CD4-positive, alpha-beta T cell (primary cell): Measurements from ENCODE around the gene ERCC8. TPM values are rescaled to one million over a fixed set of nuclear protein-coding genes. Genes with fewer than 3 reads are reported as not detected.
A peak's percentile ranks its signal among the peaks of the same experiment; 100 is the strongest.

Source experiments
- ATAC-seq: fragments of 200-7000 bp; cut with Tn5 transposase; one replicate; pipeline ENCODE4 v1.10.0; 2022; ENCODE audit warnings: mild to moderate bottlenecking; ENCODE audit not compliant: poor library complexity
- CTCF ChIA-PET: fragments of 350-600 bp; sonication (Branson Sonifier 250); formaldehyde crosslinking; loops from one replicate; lab custom pipeline; 2021; ENCODE audit warnings: antibody characterized with exemption, inconsistent platforms; lab: Charles Lee
- POLR2A ChIA-PET: fragments of 350-600 bp; sonication (Branson Sonifier 250); formaldehyde crosslinking; loops from one replicate; lab custom pipeline; 2021; ENCODE audit warnings: antibody characterized with exemption, inconsistent platforms; lab: Charles Lee
- DNase-seq, 14 experiments: peaks; one replicate each; pipeline ENCODE4 v3.0.0-alpha.2; 2013 to 2020; ENCODE audit warnings: mixed read lengths in 2 of 14
- H3K27ac ChIP-seq, 2 donors: one replicate each; pipeline versions ENCODE4 v1.5.1 to v1.7.0; 2013; ENCODE audit warnings: low read length in 2 of 2, low read depth in 1 of 2, mild to moderate bottlenecking in 1 of 2
- H3K27me3 ChIP-seq, 2 experiments: 1 replicate in 1 of 2; 2 replicates in 1 of 2; pipeline versions ENCODE4 v1.6.1 to v1.7.0; 2013; ENCODE audit warnings: low read length in 2 of 2, control low read depth in 1 of 2, mild to moderate bottlenecking in 1 of 2, moderate library complexity in 1 of 2; ENCODE audit not compliant: insufficient read depth in 2 of 2, control insufficient read depth in 1 of 2
- H3K36me3 ChIP-seq: one replicate; pipeline ENCODE4 v1.6.1; 2013; ENCODE audit warnings: low read length, control low read depth; ENCODE audit not compliant: insufficient read depth
- H3K4me1 ChIP-seq: one replicate; pipeline ENCODE4 v1.6.1; 2013; ENCODE audit warnings: low read length, control low read depth; ENCODE audit not compliant: insufficient read depth
- H3K4me3 ChIP-seq: one replicate; pipeline ENCODE4 v1.5.1; 2013; ENCODE audit warnings: mild to moderate bottlenecking, low read length, moderate library complexity
- H3K9me3 ChIP-seq, 2 experiments: 1 replicate in 1 of 2; 2 replicates in 1 of 2; pipeline versions ENCODE4 v1.6.1 to v1.7.0; 2013; ENCODE audit warnings: low read length in 2 of 2, mild to moderate bottlenecking in 2 of 2, control low read depth in 1 of 2, moderate library complexity in 1 of 2; ENCODE audit not compliant: control insufficient read depth in 1 of 2, insufficient read depth in 1 of 2
- H3K27ac Mint-ChIP-seq: one replicate; pipeline ENCODE4 v1.8.0; 2020; ENCODE audit warnings: mixed read lengths
- H3K27me3 Mint-ChIP-seq: one replicate; pipeline ENCODE4 v1.8.0; 2021; ENCODE audit warnings: mixed read lengths
- H3K36me3 Mint-ChIP-seq: one replicate; pipeline ENCODE4 v1.8.0; 2021; ENCODE audit warnings: low read depth, mixed read lengths
- H3K4me1 Mint-ChIP-seq: one replicate; pipeline ENCODE4 v1.8.0; 2021; ENCODE audit warnings: low read depth, mixed read lengths
- H3K4me3 Mint-ChIP-seq: one replicate; pipeline ENCODE4 v1.8.0; 2020; ENCODE audit warnings: mild to moderate bottlenecking, mixed read lengths
- H3K9me3 Mint-ChIP-seq: one replicate; pipeline ENCODE4 v1.8.0; 2020; ENCODE audit warnings: mixed read lengths
- CTCF ChIP-seq: fragments of 200-600 bp; IDR thresholded peaks from one replicate; pipeline ENCODE4 v1.8.0; 2022; ENCODE audit warnings: antibody characterized with exemption, mild to moderate bottlenecking
- intact Hi-C, 2 experiments: fragments of 100-400 bp; cut with DNase I in 1 of 2; cut with micrococcal nuclease in 1 of 2; formaldehyde crosslinking; loops; one replicate each; pipeline versions ENCODE4 v1.15.1 to v1.9.0; 2023 to 2025; cut with DNase I, micrococcal nuclease
- total RNA-seq, 174 experiments: library from RNA in 2 of 174; stranded (reverse) in 2 of 174; gene quantifications; one replicate each; pipeline ENCODE4 v1.2.3 and lab custom pipeline; 2021 to 2026

Gene ERCC8
- total RNA-seq, 2 experiments from 2014 or later: 2.6 to 3.7 TPM

DNA sequence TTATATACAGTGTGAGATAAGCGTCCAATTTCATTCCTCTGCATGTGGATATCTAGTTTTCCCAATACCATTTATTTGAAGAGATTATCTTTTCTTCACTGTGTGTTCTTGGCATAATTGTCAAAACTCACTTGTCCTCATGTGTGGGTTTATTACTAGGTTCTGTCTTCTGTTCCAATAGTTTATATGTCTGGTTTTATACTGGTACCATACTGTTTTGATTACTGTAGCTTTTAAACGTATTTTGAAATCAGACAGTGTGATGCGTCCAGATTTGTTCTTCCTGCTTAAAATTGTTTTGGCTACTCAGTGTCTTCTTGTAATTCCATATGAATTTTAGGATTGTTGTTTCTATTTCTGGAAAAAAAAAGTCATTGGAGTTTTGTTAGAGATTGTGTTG is 10.4 kb upstream of the ERCC8 start:
- Mint-ChIP-seq H3K27me3 (no peaks in the 10 kb centered on the region), H3K36me3 (no peaks in the 10 kb centered on the region), H3K4me3 (no peak overlapping the region), H3K4me1 (peaks cover 21% of the 10 kb centered on the region), H3K9me3 (peaks cover 1% of the 10 kb centered on the region), H3K27ac (no peak overlapping the region)
- intact Hi-C loops: loop anchor here in 1 of 2 experiments (10.0 kb wide), 1 partner anchor 1190 kb away; no protein-coding TSS in a partner anchor
- Histone ChIP-seq H3K27me3 (no peaks in the 10 kb centered on the region), H3K4me3 (no peak overlapping the region), H3K4me1 (no peaks in the 10 kb centered on the region), H3K27ac (no peak overlapping the region), H3K9me3 (no peaks in the 10 kb centered on the region), H3K36me3 (no peaks in the 10 kb centered on the region)
- ChIA-PET POLR2A (no interaction called here), CTCF (no interaction called here)
- TF ChIP-seq CTCF: no peak
- no peak for ATAC-seq
- no peak for DNase-seq

- DNase-seq: no peak
- H3K27ac Mint-ChIP-seq: no peak overlapping the region
- H3K9me3 Mint-ChIP-seq: no peaks in the 10 kb centered on the region
- no peaks in the 10 kb centered on the region for H3K27me3 Mint-ChIP-seq
- H3K27ac ChIP-seq: no peak overlapping the region
- H3K27me3 ChIP-seq: no peaks in the 10 kb centered on the region
- ChIA-PET CTCF (no interaction called here), POLR2A (no interaction called here)
- H3K4me3 Mint-ChIP-seq: no peak overlapping the region
- peaks cover 4% of the 10 kb centered on the region for H3K36me3 Mint-ChIP-seq
- peaks cover 25% of the 10 kb centered on the region for H3K4me1 Mint-ChIP-seq
- H3K9me3 ChIP-seq: no peaks in the 10 kb centered on the region
- intact Hi-C loops: loop anchor here in 1 of 2 experiments (5.0 to 10.0 kb wide), 4 partner anchors 214 to 1466 kb away; partner anchors contain the start of genes DEPDC1B, IPO11, SMIM15 and ZSWIM6
- H3K36me3 ChIP-seq: no peaks in the 10 kb centered on the region
- peaks cover 10% of the 10 kb centered on the region for H3K4me1 ChIP-seq
- no peak overlapping the region for H3K4me3 ChIP-seq
- TF ChIP-seq CTCF: no peak
- ATAC-seq: no peak
These were observed 3.9 kb upstream of the ERCC8 start for GRCh38 chr5:60948738-60949137.

DNA sequence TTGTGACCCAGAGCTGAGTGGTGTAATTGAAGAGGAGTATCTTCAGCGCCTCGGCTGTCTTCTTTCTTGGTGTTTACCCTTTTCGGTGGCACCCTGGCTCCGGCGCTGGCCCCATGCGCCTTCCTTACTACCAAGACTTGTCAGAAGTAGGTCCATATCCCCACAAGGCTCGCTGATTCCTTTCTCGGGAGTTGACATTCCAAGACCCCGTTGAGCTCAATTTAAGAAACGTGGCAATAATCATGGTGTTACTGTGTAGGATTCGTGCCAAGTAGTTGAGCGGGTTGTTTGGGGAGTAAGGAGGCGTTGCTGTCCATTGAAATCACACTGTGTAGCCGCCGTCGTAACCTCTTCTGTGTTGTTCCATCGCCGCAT is 930 bp upstream of the ERCC8 start:
- Mint-ChIP-seq H3K9me3 (no peaks in the 10 kb centered on the region), H3K36me3 (peaks cover 4% of the 10 kb centered on the region), H3K27ac (no peak overlapping the region), H3K27me3 (no peaks in the 10 kb centered on the region), H3K4me3 (no peak overlapping the region), H3K4me1 (peaks cover 25% of the 10 kb centered on the region)
- H3K9me3 ChIP-seq: no peaks in the 10 kb centered on the region
- DNase-seq (peak in 3 of 14 experiments; percentile 4 to 34 (median 9)), ATAC-seq (peak; percentile 4)
- ChIA-PET POLR2A (interaction anchor here (0.7 to 1.8 kb wide), 4 partner anchors 12 to 386 kb away, joined by 3 to 6 read pairs (median 5); no protein-coding TSS in a partner anchor), CTCF (interaction anchor here (1.0 to 1.5 kb wide), 2 partner anchors 13 to 462 kb away, joined by 3 to 6 read pairs; no protein-coding TSS in a partner anchor)
- peak overlapping the region in 1 of 2 donors; percentile 63 for H3K27ac ChIP-seq
- peaks cover 10% of the 10 kb centered on the region for H3K4me1 ChIP-seq
- no peak for TF ChIP-seq CTCF
- H3K27me3 ChIP-seq: no peaks in the 10 kb centered on the region
- peak overlapping the region; percentile 73 for H3K4me3 ChIP-seq
- intact Hi-C loops: loop anchor here in 1 of 2 experiments (5.0 to 10.0 kb wide), 4 partner anchors 217 to 1469 kb away; partner anchors contain the start of genes DEPDC1B, IPO11, SMIM15 and ZSWIM6
- H3K36me3 ChIP-seq: no peaks in the 10 kb centered on the region
